ENCODE data around the gene TXNRD2. TPM values are rescaled to one million over a fixed set of nuclear protein-coding genes. Genes with fewer than 3 reads are reported as not detected.
A peak's percentile ranks its signal among the peaks of the same experiment; 100 is the strongest.

Gene TXNRD2
- total RNA-seq, 4 donors from 2014 or later: 34.8 to 40.6 (median 37.8) TPM

DNA sequence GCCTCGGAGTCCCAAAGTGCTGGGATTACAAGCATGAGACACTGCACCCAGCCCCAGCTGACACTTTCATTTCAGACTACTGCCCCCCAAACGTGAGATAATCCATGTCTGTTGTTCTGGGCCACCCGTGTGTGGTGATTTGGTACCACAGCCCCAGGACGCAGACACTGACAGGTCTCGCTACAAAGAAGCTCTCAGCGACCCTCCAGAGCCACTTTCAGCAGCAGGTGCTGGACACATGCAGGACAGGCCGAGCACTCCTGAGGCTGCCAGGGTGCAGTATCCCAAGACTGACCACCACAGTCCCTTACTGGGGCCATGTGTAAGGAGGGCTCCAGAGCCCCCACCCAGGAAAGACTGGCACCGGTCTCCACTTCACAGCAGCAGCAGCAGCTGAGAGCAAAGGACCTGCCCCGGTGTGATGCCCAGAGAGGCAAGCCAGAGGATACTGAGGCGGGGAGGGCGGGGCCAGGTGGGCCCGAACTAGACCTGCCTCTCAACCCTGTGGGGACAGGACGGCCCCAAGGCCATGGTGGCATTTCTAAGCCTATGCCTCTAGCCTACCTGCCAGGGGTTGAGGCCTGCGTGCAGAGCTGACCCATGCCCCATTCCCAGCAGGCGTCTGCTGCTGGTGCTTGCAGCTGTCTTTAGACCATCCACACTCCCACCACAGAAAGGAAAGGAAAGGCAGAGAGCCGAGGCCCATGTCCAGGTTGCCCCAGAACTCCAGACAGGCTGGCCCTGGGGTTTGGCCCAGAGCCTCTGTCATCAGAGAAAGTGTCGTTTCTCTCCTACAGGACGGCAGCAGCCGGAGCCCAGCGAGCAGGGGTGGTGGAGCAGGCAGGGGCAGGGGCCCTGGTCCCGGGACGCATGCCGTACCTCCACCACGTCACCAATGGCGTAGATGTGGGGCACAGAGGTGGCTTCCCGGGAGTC, 58.9 kb downstream of the TXNRD2 start:
- DNase-seq (ENCODE audit: low spot score in 2 of 2): peak in 1 of 2 donors; percentile 3
- H3K27ac ChIP-seq: peak overlapping the region in 3 of 4 donors; percentile 25 to 79 (median 73)
- TF ChIP-seq, protein P1, sequence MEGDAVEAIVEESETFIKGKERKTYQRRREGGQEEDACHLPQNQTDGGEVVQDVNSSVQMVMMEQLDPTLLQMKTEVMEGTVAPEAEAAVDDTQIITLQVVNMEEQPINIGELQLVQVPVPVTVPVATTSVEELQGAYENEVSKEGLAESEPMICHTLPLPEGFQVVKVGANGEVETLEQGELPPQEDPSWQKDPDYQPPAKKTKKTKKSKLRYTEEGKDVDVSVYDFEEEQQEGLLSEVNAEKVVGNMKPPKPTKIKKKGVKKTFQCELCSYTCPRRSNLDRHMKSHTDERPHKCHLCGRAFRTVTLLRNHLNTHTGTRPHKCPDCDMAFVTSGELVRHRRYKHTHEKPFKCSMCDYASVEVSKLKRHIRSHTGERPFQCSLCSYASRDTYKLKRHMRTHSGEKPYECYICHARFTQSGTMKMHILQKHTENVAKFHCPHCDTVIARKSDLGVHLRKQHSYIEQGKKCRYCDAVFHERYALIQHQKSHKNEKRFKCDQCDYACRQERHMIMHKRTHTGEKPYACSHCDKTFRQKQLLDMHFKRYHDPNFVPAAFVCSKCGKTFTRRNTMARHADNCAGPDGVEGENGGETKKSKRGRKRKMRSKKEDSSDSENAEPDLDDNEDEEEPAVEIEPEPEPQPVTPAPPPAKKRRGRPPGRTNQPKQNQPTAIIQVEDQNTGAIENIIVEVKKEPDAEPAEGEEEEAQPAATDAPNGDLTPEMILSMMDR (IDR thresholded peaks at IDR 0.05): no peak
- H3K9me3 ChIP-seq: no peaks in the 10 kb centered on the region
- H3K4me3 ChIP-seq: no peak overlapping the region
- peaks cover 0 to 61% (median 16%) of the 10 kb centered on the region in 4 donors for H3K4me1 ChIP-seq
- H3K36me3 ChIP-seq: peaks cover 0 to 31% (median 0%) of the 10 kb centered on the region in 3 donors
- 83% methylated on average over 19 to 20 of the region's 26 CpGs for WGBS, 2 donors
- H3K27me3 ChIP-seq: no peaks in the 10 kb centered on the region

DNA sequence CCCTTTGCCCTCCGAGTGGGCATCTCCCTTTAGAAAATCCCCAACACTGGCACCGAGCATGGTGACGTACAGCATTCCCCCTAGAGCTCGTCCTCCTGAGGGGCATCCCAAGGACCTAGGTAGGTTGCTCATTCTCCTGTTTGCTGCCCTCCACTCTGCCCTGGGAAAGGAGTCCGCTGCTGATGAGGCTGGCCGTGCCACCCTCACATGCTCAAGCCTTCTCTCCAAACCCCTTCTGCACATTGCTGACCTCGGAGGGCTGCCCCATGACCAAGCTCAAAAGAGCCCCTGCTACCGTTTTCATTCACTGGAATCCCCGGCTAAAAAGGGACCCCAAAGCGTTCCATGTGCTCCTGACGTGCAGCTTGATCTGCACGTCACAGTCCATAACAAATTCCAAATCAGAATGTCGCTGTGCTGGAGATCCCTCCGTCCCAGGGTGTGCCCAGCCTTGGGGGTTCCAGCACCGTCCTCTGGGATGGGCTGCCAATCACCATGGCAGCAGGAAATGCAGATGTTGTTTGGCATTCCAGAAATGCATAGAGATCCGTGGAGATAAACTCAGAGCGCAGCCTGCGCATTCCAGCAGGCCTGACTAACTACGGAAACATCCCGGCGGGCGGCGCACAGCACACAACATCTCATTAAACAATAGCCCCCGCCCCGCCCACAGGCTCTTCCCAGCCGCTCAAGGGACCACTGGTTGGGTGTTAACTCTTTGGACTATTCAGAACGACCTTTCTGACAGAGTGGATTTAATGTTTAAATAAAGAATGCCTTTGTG, 60.6 kb downstream of the TXNRD2 start:
- H3K4me3 ChIP-seq: peak overlapping the region; percentile 5 to 38 (median 12)
- TF ChIP-seq POLR2A (IDR thresholded peaks at IDR 0.05) (no peak), EP300 (IDR thresholded peaks at IDR 0.05) (peak in 1 of 2 donors; percentile 62)
- TF ChIP-seq, protein P1 (IDR thresholded peaks at IDR 0.05): peak in 1 of 5 experiments; percentile 6
- H3K9me3 ChIP-seq: no peaks in the 10 kb centered on the region
- H3K4me1 ChIP-seq: peaks cover 0 to 66% (median 12%) of the 10 kb centered on the region in 4 donors
- peak; percentile 34 to 38 for DNase-seq (ENCODE audit: low spot score in 2 of 2)
- no peaks in the 10 kb centered on the region for H3K27me3 ChIP-seq
- H3K27ac ChIP-seq: peak overlapping the region; percentile 25 to 79 (median 56)
- peaks cover 0 to 26% (median 0%) of the 10 kb centered on the region in 3 donors for H3K36me3 ChIP-seq
- 28 to 36% methylated on average over 25 to 27 of the region's 27 CpGs for WGBS, 2 donors

DNA sequence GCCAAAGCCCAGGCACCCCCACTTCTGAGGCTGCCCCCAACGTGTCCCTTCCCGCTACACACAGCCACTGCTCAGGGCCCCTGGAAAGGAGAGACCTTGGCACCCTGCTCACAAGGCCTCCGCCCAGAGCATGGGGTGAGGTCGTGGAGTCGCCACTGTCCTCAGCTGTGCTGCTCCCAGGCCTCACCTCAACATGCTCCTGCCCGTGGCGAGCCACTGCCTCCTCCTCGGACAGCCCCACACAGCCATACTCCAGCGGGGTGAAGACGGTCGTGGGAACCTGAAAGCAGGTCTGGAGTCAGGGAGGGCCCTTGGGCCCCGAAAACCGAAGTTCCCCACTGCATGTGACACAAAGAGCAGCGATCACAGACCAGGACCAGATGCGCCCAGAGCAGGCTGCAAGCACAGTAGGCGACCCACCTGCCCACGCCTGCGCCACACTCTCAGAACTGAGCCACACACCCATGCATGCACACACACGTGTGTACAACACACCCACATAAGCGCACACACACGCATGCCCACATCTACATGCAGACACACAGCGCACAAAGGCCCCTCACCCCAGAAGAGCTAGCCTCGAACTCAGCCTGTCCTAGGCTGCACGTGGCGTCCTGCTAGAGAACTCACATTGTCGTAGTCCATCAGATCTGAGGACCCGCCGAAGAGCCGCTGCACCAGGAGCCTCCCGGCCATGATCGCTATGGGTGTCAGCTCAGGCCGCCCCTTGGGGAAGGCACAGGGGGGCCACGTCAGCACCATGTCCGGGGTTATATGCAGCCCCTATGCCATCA, 61.4 kb downstream of the TXNRD2 start:
- TF ChIP-seq, protein P1 (IDR thresholded peaks at IDR 0.05): no peak
- TF ChIP-seq POLR2A (IDR thresholded peaks at IDR 0.05) (no peak), EP300 (IDR thresholded peaks at IDR 0.05) (no peak)
- Histone ChIP-seq H3K9me3 (no peaks in the 10 kb centered on the region), H3K4me1 (peaks cover 0 to 70% (median 12%) of the 10 kb centered on the region in 4 donors), H3K36me3 (peaks cover 0 to 33% (median 0%) of the 10 kb centered on the region in 3 donors), H3K27me3 (no peaks in the 10 kb centered on the region), H3K27ac (peak overlapping the region; percentile 25 to 79 (median 56)), H3K4me3 (peak overlapping the region in 3 of 4 donors; percentile 12 to 38 (median 13))
- WGBS, 2 donors: 70 to 77% methylated on average over 25 to 28 of the region's 34 CpGs
- DNase-seq (ENCODE audit: low spot score in 2 of 2): peak in 1 of 2 donors; percentile 10

DNA sequence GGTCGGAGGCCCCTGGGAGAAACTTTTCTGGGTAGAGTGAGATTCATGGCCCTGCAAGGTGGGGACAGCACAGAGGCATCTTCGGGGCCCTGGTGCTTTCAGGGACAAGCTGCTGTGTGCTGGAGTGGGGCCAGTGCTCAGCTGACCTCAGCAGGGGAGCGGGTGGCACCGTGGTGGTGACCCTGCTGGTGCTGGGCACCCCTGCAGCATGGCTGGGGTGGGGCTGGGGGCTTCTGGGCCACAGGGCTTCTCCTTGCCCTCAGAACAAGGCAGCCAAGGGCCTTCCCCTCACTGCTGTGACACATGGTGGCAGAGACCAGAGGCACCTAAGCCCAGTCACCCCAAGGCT, 62.0 kb downstream of the TXNRD2 start:
- H3K4me3 ChIP-seq: peak overlapping the region in 1 of 4 donors; percentile 38
- peaks cover 0 to 39% (median 0%) of the 10 kb centered on the region in 3 donors for H3K36me3 ChIP-seq
- no peak for TF ChIP-seq EP300 (IDR thresholded peaks at IDR 0.05)
- TF ChIP-seq POLR2A (IDR thresholded peaks at IDR 0.05): no peak
- TF ChIP-seq, protein P1 (IDR thresholded peaks at IDR 0.05): no peak
- H3K9me3 ChIP-seq: no peaks in the 10 kb centered on the region
- H3K4me1 ChIP-seq: peaks cover 0 to 76% (median 13%) of the 10 kb centered on the region in 4 donors
- DNase-seq (ENCODE audit: low spot score in 2 of 2): peak in 1 of 2 donors; percentile 3
- H3K27ac ChIP-seq: peak overlapping the region in 3 of 4 donors; percentile 38 to 79 (median 73)
- no peaks in the 10 kb centered on the region for H3K27me3 ChIP-seq
- 68% methylated on average over 4 of the region's 4 CpGs; no CpG with 5 or more reads in 1 of the 2 donors for WGBS, 2 donors

All from tibial nerve (tissue), 4 donors.